Upper lobe of left lung (tissue), 4 donors: ENCODE results near the gene SYT7.

Source experiments
- CTCF ChIP-seq, 6 experiments: fragments of 450-650 bp in 4 of 6; fragments of 200-600 bp in 2 of 6; sonication (generic) in 2 of 6; IDR thresholded peaks; one replicate each; pipeline ENCODE4 v1.5.1; 2016 to 2019; ENCODE audit warnings: antibody characterized with exemption in 6 of 6
- POLR2A ChIP-seq, 4 donors: fragments of 450-650 bp; IDR thresholded peaks; one replicate each; pipeline ENCODE4 v1.5.1; 2016 to 2017; ENCODE audit warnings: antibody characterized with exemption in 4 of 4, mild to moderate bottlenecking in 2 of 4

- no peak for TF ChIP-seq POLR2A (IDR thresholded peaks at IDR 0.05)
- TF ChIP-seq CTCF (IDR thresholded peaks at IDR 0.05), result no peak
Observed at GRCh38 chr11:61621917-61622585, 41.2 kb upstream of the SYT7 start.
